GM23338 (cell line): ENCODE measurements around the gene OR2A42.
"Not testable (repeated sequence)": the region's sequence is repeated elsewhere in the genome, so short reads cannot be mapped to it uniquely, and the experiment has no call there.

ENCODE experiments used
- EZH2 ChIP-seq: fragments of 200-600 bp; sonication (generic); IDR thresholded peaks from one replicate; pipeline ENCODE4 v1.8.0; 2017; ENCODE audit warnings: antibody characterized with exemption, mild to moderate bottlenecking, low read depth; ENCODE audit not compliant: unreplicated experiment
- EZH2phosphoT487 ChIP-seq: fragments of 200-600 bp; sonication (generic); IDR thresholded peaks from one replicate; pipeline ENCODE4 v1.8.1; 2018; ENCODE audit warnings: antibody characterized with exemption; ENCODE audit not compliant: unreplicated experiment

DNA sequence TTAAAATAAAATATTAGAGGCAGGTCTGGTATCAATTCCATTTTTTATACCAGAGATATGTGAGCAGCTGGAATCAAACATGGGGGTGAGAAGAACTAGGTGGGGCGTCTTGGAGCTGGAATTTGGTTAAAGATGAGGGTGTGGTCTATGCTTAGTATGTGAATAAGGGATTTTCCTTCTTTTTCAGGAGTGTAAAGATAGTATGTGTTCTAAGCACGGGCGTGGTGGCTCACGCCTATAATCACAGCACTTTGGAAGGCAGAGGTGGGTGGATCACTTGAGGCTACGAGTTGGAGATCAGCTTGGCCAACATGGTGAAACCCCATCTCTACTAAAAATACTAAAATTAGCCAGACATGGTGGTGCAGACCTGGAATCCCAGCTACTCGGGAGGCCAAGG is 35.9 kb upstream of the OR2A42 start:
- TF ChIP-seq EZH2phosphoT487, EZH2: not testable (repeated sequence)
